ENCODE results near the gene CASP14.
"Not testable (repeated sequence)": the region's sequence is repeated elsewhere in the genome, so short reads cannot be mapped to it uniquely, and the experiment has no call there.

The CASP14 gene

DNA sequence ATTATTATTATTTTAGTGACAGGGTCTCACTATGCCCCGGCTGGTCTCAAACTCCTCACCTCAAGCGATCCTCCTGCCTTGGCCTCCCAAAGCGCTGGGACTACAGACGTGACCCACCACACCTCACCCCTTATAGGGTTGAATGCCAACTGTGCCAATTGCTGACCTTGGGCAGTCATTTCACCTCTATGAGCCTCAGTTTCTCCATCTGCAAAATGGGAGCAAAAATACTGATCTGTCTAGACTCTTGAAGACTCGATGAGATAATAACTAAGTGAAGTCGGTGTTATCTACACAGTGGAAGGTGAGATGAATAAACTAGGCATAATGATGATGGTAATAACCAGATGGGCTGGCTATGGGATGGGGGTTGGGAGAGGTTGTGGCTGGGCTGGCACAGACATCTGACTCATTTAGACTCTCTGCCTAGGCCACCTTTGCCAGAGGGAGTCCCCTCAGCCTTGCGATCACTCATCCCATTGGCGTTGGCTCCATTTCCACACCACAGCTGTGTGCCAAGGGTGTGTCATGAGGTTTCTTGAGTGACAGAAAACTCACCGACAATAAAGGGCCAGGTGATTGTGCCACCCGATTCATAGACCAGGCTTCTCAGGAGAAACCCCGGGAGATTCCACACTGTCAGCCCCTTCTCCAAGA, at the start of gene CASP14:
Gene CASP14, plus strand, starts transcription at position 596 of the 657 bp plus-strand sequence. CDS start 2,772 bp downstream, outside the sequence.
- no peak for ATAC-seq (replicated peaks; ENCODE audit: extremely low read depth, poor library complexity, severe bottlenecking)
- no peaks in the 10 kb centered on the region for H3K36me3 Mint-ChIP-seq (ENCODE audit: insufficient read depth)
- no peaks in the 10 kb centered on the region for H3K4me1 Mint-ChIP-seq
- H3K27ac Mint-ChIP-seq (ENCODE audit: low read depth), result no peak within 1 kb of the TSS
- no peak within 1 kb of the TSS for H3K4me3 Mint-ChIP-seq
- no peak for DNase-seq (ENCODE audit: low spot score in 2 of 2)
- H3K27me3 Mint-ChIP-seq, result peaks cover 62% of the 10 kb centered on the region
- H3K9me3 Mint-ChIP-seq, result no peaks in the 10 kb centered on the region

- no peak for DNase-seq (ENCODE audit: low spot score in 2 of 2)
- Mint-ChIP-seq H3K4me1 (no peaks in the 10 kb centered on the region), H3K36me3 (ENCODE audit: insufficient read depth) (no peaks in the 10 kb centered on the region), H3K27me3 (peaks cover 63% of the 10 kb centered on the region), H3K27ac (ENCODE audit: low read depth) (no peak overlapping the region), H3K4me3 (no peak overlapping the region), H3K9me3 (no peaks in the 10 kb centered on the region)
- ATAC-seq (replicated peaks; ENCODE audit: extremely low read depth, poor library complexity, severe bottlenecking), result no peak
These were observed 41.0 kb upstream of the CASP14 start for GRCh38 chr19:15008308-15008707.

DNA sequence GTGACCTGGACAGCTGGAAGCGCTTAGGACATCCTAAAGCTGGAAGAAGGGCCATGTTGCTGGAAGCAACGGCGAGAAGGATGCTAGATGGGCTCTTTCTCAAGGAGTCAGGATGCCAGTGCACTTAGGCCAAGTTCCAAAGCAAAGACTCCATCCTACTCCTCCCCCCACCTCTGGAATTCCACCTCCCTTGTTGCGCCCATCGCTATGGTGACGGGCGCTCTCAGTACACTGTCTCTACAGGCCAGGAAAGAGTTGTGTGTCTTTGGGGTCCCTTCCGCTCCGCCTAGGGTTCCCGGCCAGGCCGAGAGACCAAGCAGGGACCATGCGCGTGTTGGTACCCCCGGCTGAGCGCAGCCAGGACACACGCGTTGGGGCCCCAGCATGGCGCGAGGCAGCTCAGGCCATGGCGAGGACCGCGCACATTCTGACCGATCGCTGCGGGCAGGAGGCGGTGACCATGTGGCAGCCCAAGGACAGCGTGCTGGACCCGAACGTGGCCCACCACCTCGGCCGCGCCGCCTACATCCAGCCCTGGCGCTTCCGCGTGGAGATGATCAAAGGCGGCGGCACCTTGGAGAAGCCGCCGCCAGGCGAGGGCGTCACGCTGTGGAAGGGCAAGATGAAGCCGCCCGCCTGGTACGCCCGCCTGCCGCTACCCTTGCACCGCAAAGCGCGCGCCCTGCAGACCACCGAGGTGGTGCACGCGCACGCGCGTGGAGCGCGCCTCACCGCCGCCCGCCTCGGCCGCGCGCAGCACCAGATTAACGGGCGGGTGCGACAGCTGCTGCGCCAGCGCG, 38.6 kb upstream of the CASP14 start:
- H3K27me3 Mint-ChIP-seq, result peaks cover 78% of the 10 kb centered on the region
- ATAC-seq (replicated peaks; ENCODE audit: extremely low read depth, poor library complexity, severe bottlenecking), result no peak
- no peaks in the 10 kb centered on the region for H3K4me1 Mint-ChIP-seq
- no peak for DNase-seq (ENCODE audit: low spot score in 2 of 2)
- H3K27ac Mint-ChIP-seq (ENCODE audit: low read depth), result no peak overlapping the region
- no peaks in the 10 kb centered on the region for H3K9me3 Mint-ChIP-seq
- H3K4me3 Mint-ChIP-seq, result no peak overlapping the region
- H3K36me3 Mint-ChIP-seq (ENCODE audit: insufficient read depth), result no peaks in the 10 kb centered on the region

GRCh38 chr19:15014579-15014978, 34.7 kb upstream of the CASP14 start:
- Mint-ChIP-seq H3K4me1 (no peaks in the 10 kb centered on the region), H3K27ac (ENCODE audit: low read depth) (no peak overlapping the region), H3K36me3 (ENCODE audit: insufficient read depth) (no peaks in the 10 kb centered on the region), H3K4me3 (no peak overlapping the region), H3K9me3 (no peaks in the 10 kb centered on the region), H3K27me3 (peaks cover 70% of the 10 kb centered on the region)
- ATAC-seq (replicated peaks; ENCODE audit: extremely low read depth, poor library complexity, severe bottlenecking) (no peak), DNase-seq (ENCODE audit: low spot score in 2 of 2) (no peak)

- DNase-seq (ENCODE audit: low spot score in 2 of 2) (no peak), ATAC-seq (replicated peaks; ENCODE audit: extremely low read depth, poor library complexity, severe bottlenecking) (no peak)
- no peak overlapping the region for H3K4me3 Mint-ChIP-seq
- H3K4me1 Mint-ChIP-seq, result no peaks in the 10 kb centered on the region
- peaks cover 63% of the 10 kb centered on the region for H3K27me3 Mint-ChIP-seq
- H3K27ac Mint-ChIP-seq (ENCODE audit: low read depth), result no peak overlapping the region
- no peaks in the 10 kb centered on the region for H3K36me3 Mint-ChIP-seq (ENCODE audit: insufficient read depth)
- no peaks in the 10 kb centered on the region for H3K9me3 Mint-ChIP-seq
These were observed 33.2 kb upstream of the CASP14 start for GRCh38 chr19:15015946-15016542.

- not testable (repeated sequence) for H3K9me3 Mint-ChIP-seq; DNase-seq (ENCODE audit: low spot score in 2 of 2); ATAC-seq (replicated peaks; ENCODE audit: extremely low read depth, poor library complexity, severe bottlenecking); H3K4me3 Mint-ChIP-seq; H3K4me1 Mint-ChIP-seq; H3K36me3 Mint-ChIP-seq (ENCODE audit: insufficient read depth); H3K27ac Mint-ChIP-seq (ENCODE audit: low read depth)
- peaks cover 51% of the 10 kb centered on the region for H3K27me3 Mint-ChIP-seq
These were observed 30.4 kb upstream of the CASP14 start for GRCh38 chr19:15018836-15019235.

GRCh38 chr19:15021286-15022007, 27.8 kb upstream of the CASP14 start:
- no peak for DNase-seq (ENCODE audit: low spot score in 2 of 2)
- no peak for ATAC-seq (replicated peaks; ENCODE audit: extremely low read depth, poor library complexity, severe bottlenecking)
- Mint-ChIP-seq H3K27ac (ENCODE audit: low read depth) (no peak overlapping the region), H3K4me3 (no peak overlapping the region), H3K36me3 (ENCODE audit: insufficient read depth) (no peaks in the 10 kb centered on the region), H3K27me3 (peaks cover 43% of the 10 kb centered on the region), H3K4me1 (no peaks in the 10 kb centered on the region), H3K9me3 (no peaks in the 10 kb centered on the region)

DNA sequence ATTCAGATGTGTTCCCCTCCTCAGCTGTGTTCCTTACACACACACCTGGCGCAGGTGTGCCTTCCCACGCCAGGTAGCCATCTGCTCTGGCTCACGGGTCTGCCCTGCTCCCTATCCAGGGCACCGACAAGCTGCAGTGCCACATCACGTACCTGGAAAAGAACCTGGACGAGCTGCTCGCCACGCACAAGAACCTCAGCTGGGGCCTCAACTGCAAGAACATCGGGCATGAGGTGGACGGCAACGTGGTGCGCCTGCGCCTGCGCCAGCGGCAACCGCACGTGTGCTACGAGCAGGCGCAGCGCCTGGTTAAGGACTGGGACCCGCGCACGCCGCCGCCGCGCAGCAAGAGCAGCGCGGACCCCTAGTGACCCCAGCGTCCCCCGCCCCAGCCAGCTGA, 26.5 kb upstream of the CASP14 start:
- ATAC-seq (replicated peaks; ENCODE audit: extremely low read depth, poor library complexity, severe bottlenecking) (no peak), DNase-seq (ENCODE audit: low spot score in 2 of 2) (no peak)
- H3K27me3 Mint-ChIP-seq, result peaks cover 37% of the 10 kb centered on the region
- H3K4me3 Mint-ChIP-seq, result no peak overlapping the region
- H3K9me3 Mint-ChIP-seq, result no peaks in the 10 kb centered on the region
- H3K36me3 Mint-ChIP-seq (ENCODE audit: insufficient read depth), result no peaks in the 10 kb centered on the region
- H3K4me1 Mint-ChIP-seq, result no peaks in the 10 kb centered on the region
- H3K27ac Mint-ChIP-seq (ENCODE audit: low read depth), result no peak overlapping the region

DNA sequence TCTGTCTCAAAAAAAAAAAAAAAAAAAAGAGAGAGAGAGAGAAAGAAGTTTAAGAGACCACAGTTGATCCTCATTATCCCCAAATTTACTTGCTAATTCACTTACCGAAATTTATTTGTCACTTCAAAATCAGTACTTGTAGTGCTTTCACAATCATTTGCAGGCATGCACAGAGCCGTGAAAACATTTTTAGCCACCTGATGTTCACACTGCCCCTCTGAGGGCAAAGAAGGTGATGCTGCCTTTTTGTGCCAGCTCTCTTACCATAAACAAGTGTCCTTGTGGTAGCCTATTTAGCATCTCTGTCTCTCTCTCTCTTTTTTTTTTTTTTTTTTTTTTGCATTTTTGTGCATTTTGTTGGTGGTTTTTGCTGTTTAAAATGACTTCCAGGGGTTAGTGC, 24.1 kb upstream of the CASP14 start:
- H3K36me3 Mint-ChIP-seq (ENCODE audit: insufficient read depth), result no peaks in the 10 kb centered on the region
- H3K9me3 Mint-ChIP-seq, result no peaks in the 10 kb centered on the region
- no peaks in the 10 kb centered on the region for H3K4me1 Mint-ChIP-seq
- no peak for ATAC-seq (replicated peaks; ENCODE audit: extremely low read depth, poor library complexity, severe bottlenecking)
- DNase-seq (ENCODE audit: low spot score in 2 of 2), result no peak
- no peak overlapping the region for H3K27ac Mint-ChIP-seq (ENCODE audit: low read depth)
- H3K4me3 Mint-ChIP-seq, result no peak overlapping the region
- peaks cover 45% of the 10 kb centered on the region for H3K27me3 Mint-ChIP-seq

GRCh38 chr19:15028490-15028889, 20.8 kb upstream of the CASP14 start:
- peaks cover 50% of the 10 kb centered on the region for H3K27me3 Mint-ChIP-seq
- H3K36me3 Mint-ChIP-seq (ENCODE audit: insufficient read depth), result no peaks in the 10 kb centered on the region
- H3K4me3 Mint-ChIP-seq, result no peak overlapping the region
- H3K9me3 Mint-ChIP-seq, result no peaks in the 10 kb centered on the region
- ATAC-seq (replicated peaks; ENCODE audit: extremely low read depth, poor library complexity, severe bottlenecking) (no peak), DNase-seq (ENCODE audit: low spot score in 2 of 2) (no peak)
- no peaks in the 10 kb centered on the region for H3K4me1 Mint-ChIP-seq
- H3K27ac Mint-ChIP-seq (ENCODE audit: low read depth), result no peak overlapping the region

DNA sequence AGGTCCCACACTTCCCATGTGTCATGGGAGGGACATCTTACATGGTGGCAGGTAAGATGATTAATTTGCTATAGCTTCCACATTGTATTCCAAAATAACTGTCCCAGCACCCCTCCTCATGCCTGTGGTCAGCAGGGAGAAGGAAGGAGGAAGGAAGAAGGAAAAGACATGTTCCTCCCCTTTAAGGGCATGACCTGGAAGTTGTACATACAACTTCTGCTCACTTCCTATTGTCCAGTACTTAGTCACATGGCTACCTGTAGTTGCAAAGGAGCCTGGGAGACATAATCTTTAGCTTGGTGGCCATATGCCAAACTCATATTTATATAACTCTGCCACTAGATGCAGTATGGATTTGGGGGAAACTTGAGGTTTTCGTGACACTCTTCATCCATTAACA, 17.6 kb upstream of the CASP14 start:
- Mint-ChIP-seq H3K36me3 (ENCODE audit: insufficient read depth) (no peaks in the 10 kb centered on the region), H3K27me3 (peaks cover 65% of the 10 kb centered on the region), H3K27ac (ENCODE audit: low read depth) (no peak overlapping the region), H3K4me3 (no peak overlapping the region), H3K4me1 (no peaks in the 10 kb centered on the region), H3K9me3 (no peaks in the 10 kb centered on the region)
- DNase-seq (ENCODE audit: low spot score in 2 of 2) (no peak), ATAC-seq (replicated peaks; ENCODE audit: extremely low read depth, poor library complexity, severe bottlenecking) (no peak)

DNA sequence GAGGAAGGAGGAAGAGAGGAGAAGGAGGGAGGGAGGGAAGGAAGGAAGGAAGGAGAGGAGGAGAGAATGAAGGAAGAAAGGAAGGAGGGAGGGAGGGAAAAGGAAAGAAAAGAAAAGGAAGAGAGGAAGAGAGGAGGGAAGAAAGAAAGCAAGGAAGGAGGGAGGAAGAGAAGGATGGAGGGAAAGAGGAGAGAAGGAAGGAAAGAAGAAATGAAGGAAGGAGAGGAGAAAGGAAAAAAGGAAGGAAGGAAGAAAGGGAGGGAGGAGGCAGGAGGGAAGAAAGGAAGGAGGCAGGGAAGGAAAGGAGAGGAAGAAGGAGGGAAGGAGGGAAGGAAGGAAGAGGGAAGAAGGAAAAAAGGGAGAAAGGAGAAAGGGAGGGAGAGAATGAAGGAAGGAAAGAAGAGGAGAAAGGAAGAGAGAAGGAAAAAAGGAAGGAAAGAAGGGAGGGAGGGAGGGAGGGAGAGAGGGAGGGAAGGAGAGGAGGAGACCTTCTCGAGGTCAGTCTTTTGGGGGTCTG, 13.4 kb upstream of the CASP14 start:
- peaks cover 54% of the 10 kb centered on the region for H3K27me3 Mint-ChIP-seq
- DNase-seq (ENCODE audit: low spot score in 2 of 2) (no peak), ATAC-seq (replicated peaks; ENCODE audit: extremely low read depth, poor library complexity, severe bottlenecking) (no peak)
- H3K4me3 Mint-ChIP-seq, result no peak overlapping the region
- no peaks in the 10 kb centered on the region for H3K36me3 Mint-ChIP-seq (ENCODE audit: insufficient read depth)
- no peaks in the 10 kb centered on the region for H3K4me1 Mint-ChIP-seq
- no peaks in the 10 kb centered on the region for H3K9me3 Mint-ChIP-seq
- H3K27ac Mint-ChIP-seq (ENCODE audit: low read depth), result no peak overlapping the region

Measured in central memory CD8-positive, alpha-beta T cell (primary cell).